Neural cell (in vitro differentiated cells): ENCODE results near the gene CRTAC1.

Experiments
- EP300 ChIP-seq: fragments of 450-650 bp; conservative IDR thresholded peaks from 2 replicates; pipeline ENCODE4 v1.6.1; 2014; ENCODE audit warnings: antibody characterized with exemption, mild to moderate bottlenecking, moderate library complexity; ENCODE audit not compliant: poor library complexity, severe bottlenecking
- EZH2 ChIP-seq: fragments of 200-600, 300-800 bp; shearing (Covaris generic), sonication (generic); IDR thresholded peaks from 2 replicates; pipeline ENCODE4 v1.6.1; 2014; ENCODE audit warnings: antibody characterized with exemption, low read length, borderline replicate concordance, mild to moderate bottlenecking; ENCODE audit not compliant: insufficient read depth, poor library complexity, severe bottlenecking
- POLR2AphosphoS5 ChIP-seq: IDR thresholded peaks from 2 replicates; pipeline ENCODE4 v1.6.1; 2012
- TF ChIP-seq, protein P1 (sequence below): fragments of 450-650 bp; IDR thresholded peaks from 2 replicates; pipeline ENCODE4 v1.5.1; 2014; ENCODE audit warnings: antibody characterized with exemption, mild to moderate bottlenecking, moderate library complexity; ENCODE audit not compliant: poor library complexity, severe bottlenecking
- TF ChIP-seq, protein P2 (sequence below): IDR thresholded peaks from 2 replicates; pipeline ENCODE4 v1.6.1; 2012; ENCODE audit warnings: borderline replicate concordance

DNA sequence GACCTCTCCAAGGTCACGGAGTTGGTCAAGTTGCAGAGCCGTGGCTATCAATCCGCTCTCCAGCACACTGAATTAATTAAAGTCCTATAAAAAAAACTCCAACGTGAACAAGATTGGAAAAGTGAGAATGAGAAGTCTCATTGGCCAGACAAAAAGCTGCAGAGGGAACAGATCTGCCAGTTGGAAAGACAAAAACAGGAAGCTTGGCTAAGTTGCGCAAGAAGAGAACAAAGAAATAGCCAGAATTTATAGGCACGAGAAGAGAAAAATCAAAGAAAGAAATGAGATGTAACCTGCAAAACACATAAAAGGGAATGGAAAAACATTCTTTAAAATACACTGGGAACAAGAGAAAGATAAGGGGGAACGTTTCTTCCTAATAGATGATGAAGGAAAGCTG lies 45.7 kb upstream of the CRTAC1 start:
- TF ChIP-seq, protein P1, sequence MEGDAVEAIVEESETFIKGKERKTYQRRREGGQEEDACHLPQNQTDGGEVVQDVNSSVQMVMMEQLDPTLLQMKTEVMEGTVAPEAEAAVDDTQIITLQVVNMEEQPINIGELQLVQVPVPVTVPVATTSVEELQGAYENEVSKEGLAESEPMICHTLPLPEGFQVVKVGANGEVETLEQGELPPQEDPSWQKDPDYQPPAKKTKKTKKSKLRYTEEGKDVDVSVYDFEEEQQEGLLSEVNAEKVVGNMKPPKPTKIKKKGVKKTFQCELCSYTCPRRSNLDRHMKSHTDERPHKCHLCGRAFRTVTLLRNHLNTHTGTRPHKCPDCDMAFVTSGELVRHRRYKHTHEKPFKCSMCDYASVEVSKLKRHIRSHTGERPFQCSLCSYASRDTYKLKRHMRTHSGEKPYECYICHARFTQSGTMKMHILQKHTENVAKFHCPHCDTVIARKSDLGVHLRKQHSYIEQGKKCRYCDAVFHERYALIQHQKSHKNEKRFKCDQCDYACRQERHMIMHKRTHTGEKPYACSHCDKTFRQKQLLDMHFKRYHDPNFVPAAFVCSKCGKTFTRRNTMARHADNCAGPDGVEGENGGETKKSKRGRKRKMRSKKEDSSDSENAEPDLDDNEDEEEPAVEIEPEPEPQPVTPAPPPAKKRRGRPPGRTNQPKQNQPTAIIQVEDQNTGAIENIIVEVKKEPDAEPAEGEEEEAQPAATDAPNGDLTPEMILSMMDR, result no peak
- TF ChIP-seq POLR2AphosphoS5, result no peak
- TF ChIP-seq, protein P2, sequence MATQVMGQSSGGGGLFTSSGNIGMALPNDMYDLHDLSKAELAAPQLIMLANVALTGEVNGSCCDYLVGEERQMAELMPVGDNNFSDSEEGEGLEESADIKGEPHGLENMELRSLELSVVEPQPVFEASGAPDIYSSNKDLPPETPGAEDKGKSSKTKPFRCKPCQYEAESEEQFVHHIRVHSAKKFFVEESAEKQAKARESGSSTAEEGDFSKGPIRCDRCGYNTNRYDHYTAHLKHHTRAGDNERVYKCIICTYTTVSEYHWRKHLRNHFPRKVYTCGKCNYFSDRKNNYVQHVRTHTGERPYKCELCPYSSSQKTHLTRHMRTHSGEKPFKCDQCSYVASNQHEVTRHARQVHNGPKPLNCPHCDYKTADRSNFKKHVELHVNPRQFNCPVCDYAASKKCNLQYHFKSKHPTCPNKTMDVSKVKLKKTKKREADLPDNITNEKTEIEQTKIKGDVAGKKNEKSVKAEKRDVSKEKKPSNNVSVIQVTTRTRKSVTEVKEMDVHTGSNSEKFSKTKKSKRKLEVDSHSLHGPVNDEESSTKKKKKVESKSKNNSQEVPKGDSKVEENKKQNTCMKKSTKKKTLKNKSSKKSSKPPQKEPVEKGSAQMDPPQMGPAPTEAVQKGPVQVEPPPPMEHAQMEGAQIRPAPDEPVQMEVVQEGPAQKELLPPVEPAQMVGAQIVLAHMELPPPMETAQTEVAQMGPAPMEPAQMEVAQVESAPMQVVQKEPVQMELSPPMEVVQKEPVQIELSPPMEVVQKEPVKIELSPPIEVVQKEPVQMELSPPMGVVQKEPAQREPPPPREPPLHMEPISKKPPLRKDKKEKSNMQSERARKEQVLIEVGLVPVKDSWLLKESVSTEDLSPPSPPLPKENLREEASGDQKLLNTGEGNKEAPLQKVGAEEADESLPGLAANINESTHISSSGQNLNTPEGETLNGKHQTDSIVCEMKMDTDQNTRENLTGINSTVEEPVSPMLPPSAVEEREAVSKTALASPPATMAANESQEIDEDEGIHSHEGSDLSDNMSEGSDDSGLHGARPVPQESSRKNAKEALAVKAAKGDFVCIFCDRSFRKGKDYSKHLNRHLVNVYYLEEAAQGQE, result no peak
- no peak for TF ChIP-seq EZH2
- TF ChIP-seq EP300, result no peak
